Measurements from ENCODE around the gene SPAG16. TPM values are rescaled to one million over a fixed set of nuclear protein-coding genes. Genes with fewer than 3 reads are reported as not detected.

The SPAG16 gene
- total RNA-seq, 1 experiment from 2014 or later: 21.5 TPM

GRCh38 chr2:214076527-214076926 is 792.3 kb downstream of the SPAG16 start:
- H3K27ac Mint-ChIP-seq (ENCODE audit: unreplicated experiment): no peak overlapping the region
- intact Hi-C loops (cut with micrococcal nuclease; ENCODE audit: unreplicated experiment): no loop called here
- H3K27me3 Mint-ChIP-seq (ENCODE audit: insufficient read depth, unreplicated experiment): no peaks in the 10 kb centered on the region
- H3K4me1 ChIP-seq: no peaks in the 10 kb centered on the region
- H3K36me3 ChIP-seq (ENCODE audit: control insufficient read depth, insufficient read depth, low read length): no peaks in the 10 kb centered on the region
- H3K36me3 Mint-ChIP-seq (ENCODE audit: insufficient read depth, unreplicated experiment): no peaks in the 10 kb centered on the region
- H3K27me3 ChIP-seq (replicated peaks; ENCODE audit: control insufficient read depth, insufficient read depth, low read length): no peaks in the 10 kb centered on the region
- TF ChIP-seq, protein P1, sequence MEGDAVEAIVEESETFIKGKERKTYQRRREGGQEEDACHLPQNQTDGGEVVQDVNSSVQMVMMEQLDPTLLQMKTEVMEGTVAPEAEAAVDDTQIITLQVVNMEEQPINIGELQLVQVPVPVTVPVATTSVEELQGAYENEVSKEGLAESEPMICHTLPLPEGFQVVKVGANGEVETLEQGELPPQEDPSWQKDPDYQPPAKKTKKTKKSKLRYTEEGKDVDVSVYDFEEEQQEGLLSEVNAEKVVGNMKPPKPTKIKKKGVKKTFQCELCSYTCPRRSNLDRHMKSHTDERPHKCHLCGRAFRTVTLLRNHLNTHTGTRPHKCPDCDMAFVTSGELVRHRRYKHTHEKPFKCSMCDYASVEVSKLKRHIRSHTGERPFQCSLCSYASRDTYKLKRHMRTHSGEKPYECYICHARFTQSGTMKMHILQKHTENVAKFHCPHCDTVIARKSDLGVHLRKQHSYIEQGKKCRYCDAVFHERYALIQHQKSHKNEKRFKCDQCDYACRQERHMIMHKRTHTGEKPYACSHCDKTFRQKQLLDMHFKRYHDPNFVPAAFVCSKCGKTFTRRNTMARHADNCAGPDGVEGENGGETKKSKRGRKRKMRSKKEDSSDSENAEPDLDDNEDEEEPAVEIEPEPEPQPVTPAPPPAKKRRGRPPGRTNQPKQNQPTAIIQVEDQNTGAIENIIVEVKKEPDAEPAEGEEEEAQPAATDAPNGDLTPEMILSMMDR (IDR thresholded peaks at IDR 0.05; ENCODE audit: insufficient read depth in 1 of 2, low read depth in 1 of 2, low read length in 1 of 2, severe bottlenecking in 1 of 2, unreplicated experiment in 1 of 2): no peak
- no peak overlapping the region for H3K4me3 Mint-ChIP-seq (ENCODE audit: unreplicated experiment)
- no peak for DNase-seq
- H3K4me3 ChIP-seq (ENCODE audit: low read depth, low read length): no peak overlapping the region
- H3K9me3 Mint-ChIP-seq (ENCODE audit: unreplicated experiment): no peaks in the 10 kb centered on the region
- POLR2A ChIA-PET: no interaction called here
- H3K9me3 ChIP-seq: no peaks in the 10 kb centered on the region
- CTCF ChIA-PET: no interaction called here
- BruUV-seq (replicated peaks): no TSS peak
- H3K4me1 Mint-ChIP-seq (ENCODE audit: low read depth, unreplicated experiment): no peaks in the 10 kb centered on the region

- Histone ChIP-seq H3K36me3 (ENCODE audit: control insufficient read depth, insufficient read depth, low read length) (no peaks in the 10 kb centered on the region), H3K4me3 (ENCODE audit: low read depth, low read length) (no peak overlapping the region), H3K4me1 (no peaks in the 10 kb centered on the region), H3K27me3 (replicated peaks; ENCODE audit: control insufficient read depth, insufficient read depth, low read length) (no peaks in the 10 kb centered on the region), H3K9me3 (no peaks in the 10 kb centered on the region)
- Mint-ChIP-seq H3K27ac (ENCODE audit: unreplicated experiment) (no peak overlapping the region), H3K9me3 (ENCODE audit: unreplicated experiment) (no peaks in the 10 kb centered on the region), H3K36me3 (ENCODE audit: insufficient read depth, unreplicated experiment) (no peaks in the 10 kb centered on the region), H3K27me3 (ENCODE audit: insufficient read depth, unreplicated experiment) (no peaks in the 10 kb centered on the region), H3K4me1 (ENCODE audit: low read depth, unreplicated experiment) (no peaks in the 10 kb centered on the region), H3K4me3 (ENCODE audit: unreplicated experiment) (no peak overlapping the region)
- CTCF ChIA-PET: no interaction called here
- POLR2A ChIA-PET: no interaction called here
- TF ChIP-seq, protein P1 (IDR thresholded peaks at IDR 0.05; ENCODE audit: insufficient read depth in 1 of 2, low read depth in 1 of 2, low read length in 1 of 2, severe bottlenecking in 1 of 2, unreplicated experiment in 1 of 2): no peak
- BruUV-seq (replicated peaks): no TSS peak
- no peak for DNase-seq
- intact Hi-C loops (cut with micrococcal nuclease; ENCODE audit: unreplicated experiment): no loop called here
These were observed 793.5 kb downstream of the SPAG16 start for GRCh38 chr2:214077727-214078126.

- ChIA-PET CTCF (interaction anchor here (0.8 kb wide), 1 partner anchor 125 kb away, joined by 3 read pairs; no protein-coding TSS in a partner anchor), POLR2A (no interaction called here)
- H3K9me3 Mint-ChIP-seq (ENCODE audit: unreplicated experiment): no peaks in the 10 kb centered on the region
- no peak overlapping the region for H3K4me3 Mint-ChIP-seq (ENCODE audit: unreplicated experiment)
- DNase-seq: no peak
- H3K36me3 ChIP-seq (ENCODE audit: control insufficient read depth, insufficient read depth, low read length): no peaks in the 10 kb centered on the region
- H3K4me3 ChIP-seq (ENCODE audit: low read depth, low read length): no peak overlapping the region
- TF ChIP-seq, protein P1 (IDR thresholded peaks at IDR 0.05; ENCODE audit: insufficient read depth in 1 of 2, low read depth in 1 of 2, low read length in 1 of 2, severe bottlenecking in 1 of 2, unreplicated experiment in 1 of 2): no peak
- no peaks in the 10 kb centered on the region for H3K36me3 Mint-ChIP-seq (ENCODE audit: insufficient read depth, unreplicated experiment)
- BruUV-seq (replicated peaks): no TSS peak
- H3K9me3 ChIP-seq: no peaks in the 10 kb centered on the region
- H3K27me3 ChIP-seq (replicated peaks; ENCODE audit: control insufficient read depth, insufficient read depth, low read length): no peaks in the 10 kb centered on the region
- H3K4me1 Mint-ChIP-seq (ENCODE audit: low read depth, unreplicated experiment): no peaks in the 10 kb centered on the region
- H3K4me1 ChIP-seq: no peaks in the 10 kb centered on the region
- no peak overlapping the region for H3K27ac Mint-ChIP-seq (ENCODE audit: unreplicated experiment)
- intact Hi-C loops (cut with micrococcal nuclease; ENCODE audit: unreplicated experiment): no loop called here
- H3K27me3 Mint-ChIP-seq (ENCODE audit: insufficient read depth, unreplicated experiment): no peaks in the 10 kb centered on the region
These were observed 794.8 kb downstream of the SPAG16 start for GRCh38 chr2:214079032-214079431.
